ENCODE measurements around the gene THSD4. TPM values are rescaled to one million over a fixed set of nuclear protein-coding genes. Genes with fewer than 3 reads are reported as not detected.

THSD4 gene
- total RNA-seq, 4 donors from 2014 or later: 10.7 to 59.5 (median 49.0) TPM

- no peaks in the 10 kb centered on the region for H3K9me3 ChIP-seq
- TF ChIP-seq, protein P1, sequence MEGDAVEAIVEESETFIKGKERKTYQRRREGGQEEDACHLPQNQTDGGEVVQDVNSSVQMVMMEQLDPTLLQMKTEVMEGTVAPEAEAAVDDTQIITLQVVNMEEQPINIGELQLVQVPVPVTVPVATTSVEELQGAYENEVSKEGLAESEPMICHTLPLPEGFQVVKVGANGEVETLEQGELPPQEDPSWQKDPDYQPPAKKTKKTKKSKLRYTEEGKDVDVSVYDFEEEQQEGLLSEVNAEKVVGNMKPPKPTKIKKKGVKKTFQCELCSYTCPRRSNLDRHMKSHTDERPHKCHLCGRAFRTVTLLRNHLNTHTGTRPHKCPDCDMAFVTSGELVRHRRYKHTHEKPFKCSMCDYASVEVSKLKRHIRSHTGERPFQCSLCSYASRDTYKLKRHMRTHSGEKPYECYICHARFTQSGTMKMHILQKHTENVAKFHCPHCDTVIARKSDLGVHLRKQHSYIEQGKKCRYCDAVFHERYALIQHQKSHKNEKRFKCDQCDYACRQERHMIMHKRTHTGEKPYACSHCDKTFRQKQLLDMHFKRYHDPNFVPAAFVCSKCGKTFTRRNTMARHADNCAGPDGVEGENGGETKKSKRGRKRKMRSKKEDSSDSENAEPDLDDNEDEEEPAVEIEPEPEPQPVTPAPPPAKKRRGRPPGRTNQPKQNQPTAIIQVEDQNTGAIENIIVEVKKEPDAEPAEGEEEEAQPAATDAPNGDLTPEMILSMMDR (IDR thresholded peaks at IDR 0.05): no peak
- TF ChIP-seq POLR2A (IDR thresholded peaks at IDR 0.05): no peak
- no peak overlapping the region for H3K27ac ChIP-seq
- H3K4me3 ChIP-seq: no peak overlapping the region
- H3K27me3 ChIP-seq: no peaks in the 10 kb centered on the region
- no peak for DNase-seq
- H3K4me1 ChIP-seq: no peaks in the 10 kb centered on the region
- H3K36me3 ChIP-seq: no peaks in the 10 kb centered on the region
Measured at GRCh38 chr15:71348597-71348996, 233.3 kb downstream of the THSD4 start.

DNA sequence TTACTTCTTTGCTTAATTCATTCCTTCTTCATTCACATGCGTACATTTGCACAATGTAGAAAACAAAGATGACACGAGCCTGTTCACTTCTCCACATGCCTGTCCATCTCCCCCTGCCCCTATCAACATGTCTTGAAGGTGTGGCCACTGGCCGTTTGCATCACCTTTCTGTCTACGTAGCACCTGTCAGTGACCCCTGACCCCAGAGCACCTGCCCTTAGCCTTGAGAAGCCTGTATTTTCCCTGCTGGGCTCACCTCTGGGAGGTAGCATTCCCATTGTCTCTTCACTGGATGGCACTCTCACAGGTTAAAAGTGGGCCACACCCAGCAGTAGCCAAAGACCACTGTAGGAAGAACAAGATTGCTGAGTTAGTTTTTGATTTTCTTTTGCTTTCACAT lies 234.1 kb downstream of the THSD4 start:
- no peak for DNase-seq
- H3K27me3 ChIP-seq: no peaks in the 10 kb centered on the region
- H3K36me3 ChIP-seq: no peaks in the 10 kb centered on the region
- H3K4me3 ChIP-seq: no peak overlapping the region
- TF ChIP-seq, protein P1 (IDR thresholded peaks at IDR 0.05): no peak
- TF ChIP-seq POLR2A (IDR thresholded peaks at IDR 0.05): no peak
- H3K4me1 ChIP-seq: no peaks in the 10 kb centered on the region
- no peak overlapping the region for H3K27ac ChIP-seq
- H3K9me3 ChIP-seq: no peaks in the 10 kb centered on the region

- no peak overlapping the region for H3K27ac ChIP-seq
- H3K9me3 ChIP-seq: no peaks in the 10 kb centered on the region
- no peaks in the 10 kb centered on the region for H3K36me3 ChIP-seq
- no peaks in the 10 kb centered on the region for H3K27me3 ChIP-seq
- TF ChIP-seq, protein P1 (IDR thresholded peaks at IDR 0.05): no peak
- TF ChIP-seq POLR2A (IDR thresholded peaks at IDR 0.05): no peak
- H3K4me3 ChIP-seq: no peak overlapping the region
- DNase-seq: no peak
- no peaks in the 10 kb centered on the region for H3K4me1 ChIP-seq
Measured at GRCh38 chr15:71349736-71350526, 234.7 kb downstream of the THSD4 start.

DNA sequence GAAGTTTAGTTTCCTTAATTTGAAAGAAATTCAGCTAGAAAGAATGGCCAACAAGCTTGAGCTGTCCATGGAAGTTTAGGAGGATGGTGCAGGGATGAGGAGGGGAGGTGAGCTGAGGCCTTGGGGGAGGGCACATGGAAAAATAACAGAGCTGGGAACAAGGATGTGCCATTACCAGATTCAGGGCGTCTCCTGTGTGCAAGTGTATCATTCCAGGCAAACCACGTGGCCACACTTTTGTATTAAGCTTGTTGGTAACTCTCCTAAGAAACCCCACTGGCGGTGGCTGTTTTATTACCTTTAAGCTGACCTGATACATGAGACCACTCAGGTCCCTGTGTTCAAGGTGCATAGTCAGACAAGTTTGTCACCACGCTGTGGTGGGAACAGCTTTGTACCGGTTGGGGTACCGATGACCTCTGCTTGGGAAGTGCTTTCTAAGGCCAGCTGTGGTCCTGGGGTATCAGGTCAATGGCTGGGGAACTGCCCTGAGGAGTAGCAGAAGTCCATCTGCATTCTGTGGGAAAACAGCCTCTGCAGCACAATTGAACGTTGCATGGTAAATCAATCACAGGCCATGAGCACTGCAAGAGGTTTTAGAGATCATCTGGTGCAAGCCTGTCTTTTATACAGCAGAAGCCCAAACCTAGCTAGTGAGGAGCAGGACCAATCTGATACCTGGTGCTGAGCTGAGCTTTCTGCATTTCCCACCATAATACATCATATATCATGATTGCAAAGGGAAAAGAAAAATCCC lies 235.5 kb downstream of the THSD4 start:
- TF ChIP-seq, protein P1 (IDR thresholded peaks at IDR 0.05): no peak
- TF ChIP-seq POLR2A (IDR thresholded peaks at IDR 0.05): no peak
- H3K9me3 ChIP-seq: no peaks in the 10 kb centered on the region
- H3K4me1 ChIP-seq: no peaks in the 10 kb centered on the region
- H3K36me3 ChIP-seq: no peaks in the 10 kb centered on the region
- H3K4me3 ChIP-seq: no peak overlapping the region
- H3K27ac ChIP-seq: no peak overlapping the region
- no peaks in the 10 kb centered on the region for H3K27me3 ChIP-seq
- no peak for DNase-seq

DNA sequence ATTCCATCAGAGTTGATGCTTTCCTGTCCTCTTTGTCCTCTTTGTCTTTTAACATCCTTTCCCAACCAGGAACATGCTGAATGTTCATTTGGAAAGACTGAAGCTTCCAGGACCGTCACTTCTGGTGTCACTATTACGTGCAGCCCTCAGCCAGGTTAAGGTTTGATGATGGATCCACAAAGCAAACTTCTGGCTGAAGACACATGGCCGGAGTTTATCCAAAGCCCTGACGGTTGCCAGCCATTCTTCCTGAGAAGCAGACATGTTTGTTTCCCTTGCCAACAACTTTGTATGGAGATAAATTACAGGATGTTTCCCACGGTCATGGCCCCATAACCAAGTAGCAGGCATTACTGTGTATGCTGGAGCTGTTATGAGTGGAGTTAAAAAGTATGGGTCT lies 236.9 kb downstream of the THSD4 start:
- Histone ChIP-seq H3K4me3 (no peak overlapping the region), H3K27me3 (no peaks in the 10 kb centered on the region), H3K9me3 (no peaks in the 10 kb centered on the region), H3K4me1 (no peaks in the 10 kb centered on the region), H3K27ac (no peak overlapping the region), H3K36me3 (no peaks in the 10 kb centered on the region)
- DNase-seq: no peak
- no peak for TF ChIP-seq POLR2A (IDR thresholded peaks at IDR 0.05)
- TF ChIP-seq, protein P1 (IDR thresholded peaks at IDR 0.05): no peak
